RCC 7860 (cell line): ENCODE measurements around the gene SCRN3.
A peak's percentile ranks its signal among the peaks of the same experiment; 100 is the strongest.

Experiments used
- DNase-seq: peaks from one replicate; pipeline ENCODE4 v3.0.0-alpha.2; 2015; ENCODE audit warnings: low spot score
- FAIRE-seq: peaks from 2 replicates; lab custom pipeline; 2012; peaks lifted over from hg19 to GRCh38; lab: Jason Lieb, UNC

The SCRN3 gene

GRCh38 chr2:174473796-174474195 is 78.3 kb downstream of the SCRN3 start:
- peak; percentile 63 for FAIRE-seq
- DNase-seq: peak; percentile 55

GRCh38 chr2:174477759-174478158 is 82.2 kb downstream of the SCRN3 start:
- FAIRE-seq (no peak), DNase-seq (no peak)
